ENCODE measurements around the gene IFI44. TPM values are rescaled to one million over a fixed set of nuclear protein-coding genes. Genes with fewer than 3 reads are reported as not detected.
A peak's percentile ranks its signal among the peaks of the same experiment; 100 is the strongest.

Gene IFI44
- total RNA-seq (2014; rRNA removed; shearing (Covaris generic)), result 97.0 and 107 TPM in 2 replicates

- DNase-seq (ENCODE audit: low read depth), result peak; percentile 91
Observed at GRCh38 chr1:78649628-78650027, at the start of gene IFI44. Gene IFI44, plus strand, starts transcription at chr1:78649831. Its CDS starts 365 bp downstream, at chr1:78650196.

GRCh38 chr1:78601068-78601467 lies 48.6 kb upstream of the IFI44 start:
- DNase-seq (ENCODE audit: low read depth), result no peak

- DNase-seq (ENCODE audit: low read depth), result no peak
Observed at GRCh38 chr1:78603206-78603605, 46.4 kb upstream of the IFI44 start.

- DNase-seq (ENCODE audit: low read depth), result no peak
Observed at GRCh38 chr1:78604643-78605042, 45.0 kb upstream of the IFI44 start.

GRCh38 chr1:78606274-78606673 lies 43.4 kb upstream of the IFI44 start:
- no peak for DNase-seq (ENCODE audit: low read depth)

- DNase-seq (ENCODE audit: low read depth), result peak; percentile 44
Observed at GRCh38 chr1:78607334-78607927, 42.2 kb upstream of the IFI44 start.

- DNase-seq (ENCODE audit: low read depth), result no peak
Observed at GRCh38 chr1:78607944-78608343, 41.7 kb upstream of the IFI44 start.

GRCh38 chr1:78617615-78618026 lies 32.0 kb upstream of the IFI44 start:
- peak; percentile 89 for DNase-seq (ENCODE audit: low read depth)

GRCh38 chr1:78619032-78619431 lies 30.6 kb upstream of the IFI44 start:
- DNase-seq (ENCODE audit: low read depth), result no peak

GRCh38 chr1:78619446-78619802 lies 30.2 kb upstream of the IFI44 start:
- DNase-seq (ENCODE audit: low read depth), result peak; percentile 39

GRCh38 chr1:78619803-78620579 lies 29.6 kb upstream of the IFI44 start, which contains the start of gene IFI44L:
Gene IFI44L, plus strand, starts transcription at chr1:78620448. Its CDS starts 7,468 bp downstream, at chr1:78627916.
- DNase-seq (ENCODE audit: low read depth), result peak; percentile 72

GRCh38 chr1:78620666-78621065 lies 29.0 kb upstream of the IFI44 start:
- DNase-seq (ENCODE audit: low read depth), result no peak

- no peak for DNase-seq (ENCODE audit: low read depth)
Observed at GRCh38 chr1:78622548-78622947, 27.1 kb upstream of the IFI44 start.

- no peak for DNase-seq (ENCODE audit: low read depth)
Observed at GRCh38 chr1:78624035-78624434, 25.6 kb upstream of the IFI44 start.

GRCh38 chr1:78627321-78627720 lies 22.3 kb upstream of the IFI44 start:
- DNase-seq (ENCODE audit: low read depth), result no peak

- DNase-seq (ENCODE audit: low read depth), result no peak
Observed at GRCh38 chr1:78630600-78630999, 19.0 kb upstream of the IFI44 start.

- DNase-seq (ENCODE audit: low read depth), result no peak
Observed at GRCh38 chr1:78633209-78633608, 16.4 kb upstream of the IFI44 start.

- DNase-seq (ENCODE audit: low read depth), result no peak
Observed at GRCh38 chr1:78640462-78640861, 9.2 kb upstream of the IFI44 start.

GRCh38 chr1:78641558-78641957 lies 8.1 kb upstream of the IFI44 start:
- no peak for DNase-seq (ENCODE audit: low read depth)

GRCh38 chr1:78645723-78646122 lies 3.9 kb upstream of the IFI44 start:
- no peak for DNase-seq (ENCODE audit: low read depth)

GRCh38 chr1:78647238-78647637 lies 2.4 kb upstream of the IFI44 start:
- no peak for DNase-seq (ENCODE audit: low read depth)

GRCh38 chr1:78650114-78650660 lies 556 bp downstream of the IFI44 start:
- peak; percentile 45 for DNase-seq (ENCODE audit: low read depth)

- peak; percentile 83 for DNase-seq (ENCODE audit: low read depth)
Observed at GRCh38 chr1:78651241-78651640, 1.6 kb downstream of the IFI44 start.

Data from RPMI7951 (cell line).